ENCODE data around the gene NAPG. TPM values are rescaled to one million over a fixed set of nuclear protein-coding genes. Genes with fewer than 3 reads are reported as not detected.
"Not testable (repeated sequence)": the region's sequence is repeated elsewhere in the genome, so short reads cannot be mapped to it uniquely, and the experiment has no call there.

Gene NAPG
- total RNA-seq, 1 donor from 2014 or later, result 35.2 TPM

- H3K4me1 Mint-ChIP-seq (ENCODE audit: low read depth), result peaks cover 30% of the 10 kb centered on the region
- no peaks in the 10 kb centered on the region for H3K27me3 Mint-ChIP-seq (ENCODE audit: low read depth)
- intact Hi-C loops (cut with micrococcal nuclease), result no loop called here
These were observed 7.3 kb downstream of the NAPG start for GRCh38 chr18:10533111-10533510.

GRCh38 chr18:10536280-10536679 is 10.5 kb downstream of the NAPG start:
- Mint-ChIP-seq H3K27ac (no peak overlapping the region), H3K27me3 (ENCODE audit: low read depth) (no peaks in the 10 kb centered on the region), H3K4me3 (ENCODE audit: low read depth) (no peak overlapping the region), H3K9me3 (no peaks in the 10 kb centered on the region), H3K36me3 (ENCODE audit: low read depth) (peaks cover 65% of the 10 kb centered on the region), H3K4me1 (ENCODE audit: low read depth) (peaks cover 9% of the 10 kb centered on the region)
- intact Hi-C loops (cut with micrococcal nuclease), result no loop called here
- DNase-seq (ENCODE audit: low spot score), result no peak

More at GRCh38 chr18:10533111-10533510, 7.3 kb downstream of the NAPG start:
- H3K9me3 Mint-ChIP-seq, result no peaks in the 10 kb centered on the region
- no peak for DNase-seq (ENCODE audit: low spot score)
- H3K27ac Mint-ChIP-seq, result no peak overlapping the region
- H3K36me3 Mint-ChIP-seq (ENCODE audit: low read depth), result peaks cover 42% of the 10 kb centered on the region
- H3K4me3 Mint-ChIP-seq (ENCODE audit: low read depth), result no peak overlapping the region

- Mint-ChIP-seq H3K9me3 (no peaks in the 10 kb centered on the region), H3K27me3 (ENCODE audit: low read depth) (no peaks in the 10 kb centered on the region), H3K4me1 (ENCODE audit: low read depth) (peaks cover 7% of the 10 kb centered on the region), H3K27ac (no peak overlapping the region), H3K4me3 (ENCODE audit: low read depth) (no peak overlapping the region), H3K36me3 (ENCODE audit: low read depth) (peaks cover 72% of the 10 kb centered on the region)
- DNase-seq (ENCODE audit: low spot score), result no peak
- intact Hi-C loops (cut with micrococcal nuclease), result no loop called here
These were observed 11.9 kb downstream of the NAPG start for GRCh38 chr18:10537765-10538164.

GRCh38 chr18:10539124-10539523 is 13.3 kb downstream of the NAPG start:
- DNase-seq (ENCODE audit: low spot score); H3K4me1 Mint-ChIP-seq (ENCODE audit: low read depth); H3K9me3 Mint-ChIP-seq; H3K27me3 Mint-ChIP-seq (ENCODE audit: low read depth); H3K4me3 Mint-ChIP-seq (ENCODE audit: low read depth); intact Hi-C loops (cut with micrococcal nuclease): not testable (repeated sequence)
- H3K36me3 Mint-ChIP-seq (ENCODE audit: low read depth), result peaks cover 71% of the 10 kb centered on the region
- peak overlapping the region; percentile 26 for H3K27ac Mint-ChIP-seq

GRCh38 chr18:10543277-10543676 is 17.4 kb downstream of the NAPG start:
- peaks cover 82% of the 10 kb centered on the region for H3K36me3 Mint-ChIP-seq (ENCODE audit: low read depth)
- intact Hi-C loops (cut with micrococcal nuclease), result no loop called here

GRCh38 chr18:10544093-10544748 is 18.4 kb downstream of the NAPG start:
- no peak for DNase-seq (ENCODE audit: low spot score)
- Mint-ChIP-seq H3K4me1 (ENCODE audit: low read depth) (peaks cover 3% of the 10 kb centered on the region), H3K27me3 (ENCODE audit: low read depth) (no peaks in the 10 kb centered on the region), H3K36me3 (ENCODE audit: low read depth) (peaks cover 82% of the 10 kb centered on the region), H3K27ac (no peak overlapping the region), H3K4me3 (ENCODE audit: low read depth) (no peak overlapping the region), H3K9me3 (no peaks in the 10 kb centered on the region)
- intact Hi-C loops (cut with micrococcal nuclease), result no loop called here

More at GRCh38 chr18:10543277-10543676, 17.4 kb downstream of the NAPG start:
- Mint-ChIP-seq H3K27ac (peak overlapping the region; percentile 19), H3K4me1 (ENCODE audit: low read depth) (peaks cover 6% of the 10 kb centered on the region), H3K27me3 (ENCODE audit: low read depth) (no peaks in the 10 kb centered on the region), H3K4me3 (ENCODE audit: low read depth) (no peak overlapping the region), H3K9me3 (no peaks in the 10 kb centered on the region)
- DNase-seq (ENCODE audit: low spot score), result no peak

GRCh38 chr18:10546557-10547300 is 20.9 kb downstream of the NAPG start:
- peaks cover 3% of the 10 kb centered on the region for H3K4me1 Mint-ChIP-seq (ENCODE audit: low read depth)
- no peak overlapping the region for H3K4me3 Mint-ChIP-seq (ENCODE audit: low read depth)
- no peaks in the 10 kb centered on the region for H3K9me3 Mint-ChIP-seq
- H3K36me3 Mint-ChIP-seq (ENCODE audit: low read depth), result peaks cover 77% of the 10 kb centered on the region
- no peaks in the 10 kb centered on the region for H3K27me3 Mint-ChIP-seq (ENCODE audit: low read depth)
- DNase-seq (ENCODE audit: low spot score), result no peak
- intact Hi-C loops (cut with micrococcal nuclease), result no loop called here
- H3K27ac Mint-ChIP-seq, result no peak overlapping the region

GRCh38 chr18:10552226-10552625 is 26.4 kb downstream of the NAPG start:
- H3K9me3 Mint-ChIP-seq, result no peaks in the 10 kb centered on the region
- H3K27me3 Mint-ChIP-seq (ENCODE audit: low read depth), result no peaks in the 10 kb centered on the region
- peaks cover 77% of the 10 kb centered on the region for H3K36me3 Mint-ChIP-seq (ENCODE audit: low read depth)
- H3K4me1 Mint-ChIP-seq (ENCODE audit: low read depth), result no peaks in the 10 kb centered on the region
- DNase-seq (ENCODE audit: low spot score), result no peak
- intact Hi-C loops (cut with micrococcal nuclease), result loop anchor here (10.0 kb wide), 1 partner anchor 233 kb away; no protein-coding TSS in a partner anchor
- H3K27ac Mint-ChIP-seq, result no peak overlapping the region
- no peak overlapping the region for H3K4me3 Mint-ChIP-seq (ENCODE audit: low read depth)

- not testable (repeated sequence) for H3K9me3 Mint-ChIP-seq; H3K4me1 Mint-ChIP-seq (ENCODE audit: low read depth); DNase-seq (ENCODE audit: low spot score); H3K27me3 Mint-ChIP-seq (ENCODE audit: low read depth); H3K27ac Mint-ChIP-seq; H3K4me3 Mint-ChIP-seq (ENCODE audit: low read depth)
- intact Hi-C loops (cut with micrococcal nuclease), result loop anchor here (10.0 kb wide), 1 partner anchor 229 kb away; no protein-coding TSS in a partner anchor
- peaks cover 45% of the 10 kb centered on the region for H3K36me3 Mint-ChIP-seq (ENCODE audit: low read depth)
These were observed 30.4 kb downstream of the NAPG start for GRCh38 chr18:10556251-10556650.

GRCh38 chr18:10557085-10557677 is 31.4 kb downstream of the NAPG start:
- Mint-ChIP-seq H3K4me1 (ENCODE audit: low read depth) (peaks cover 6% of the 10 kb centered on the region), H3K4me3 (ENCODE audit: low read depth) (no peak overlapping the region), H3K27me3 (ENCODE audit: low read depth) (no peaks in the 10 kb centered on the region), H3K27ac (no peak overlapping the region), H3K9me3 (no peaks in the 10 kb centered on the region), H3K36me3 (ENCODE audit: low read depth) (peaks cover 36% of the 10 kb centered on the region)
- intact Hi-C loops (cut with micrococcal nuclease), result loop anchor here (10.0 kb wide), 1 partner anchor 228 kb away; no protein-coding TSS in a partner anchor
- DNase-seq (ENCODE audit: low spot score), result no peak

GRCh38 chr18:10558243-10558966 is 32.6 kb downstream of the NAPG start:
- no peak for DNase-seq (ENCODE audit: low spot score)
- Mint-ChIP-seq H3K27ac (no peak overlapping the region), H3K4me3 (ENCODE audit: low read depth) (no peak overlapping the region), H3K36me3 (ENCODE audit: low read depth) (peaks cover 26% of the 10 kb centered on the region), H3K4me1 (ENCODE audit: low read depth) (peaks cover 6% of the 10 kb centered on the region), H3K9me3 (no peaks in the 10 kb centered on the region), H3K27me3 (ENCODE audit: low read depth) (no peaks in the 10 kb centered on the region)
- intact Hi-C loops (cut with micrococcal nuclease), result loop anchor here (10.0 kb wide), 1 partner anchor 226 kb away; no protein-coding TSS in a partner anchor

- H3K27me3 Mint-ChIP-seq (ENCODE audit: low read depth), result no peaks in the 10 kb centered on the region
- intact Hi-C loops (cut with micrococcal nuclease), result loop anchor here (10.0 kb wide), 1 partner anchor 226 kb away; no protein-coding TSS in a partner anchor
- H3K4me1 Mint-ChIP-seq (ENCODE audit: low read depth), result peaks cover 6% of the 10 kb centered on the region
- H3K27ac Mint-ChIP-seq, result no peak overlapping the region
- H3K4me3 Mint-ChIP-seq (ENCODE audit: low read depth), result no peak overlapping the region
- DNase-seq (ENCODE audit: low spot score), result no peak
- no peaks in the 10 kb centered on the region for H3K9me3 Mint-ChIP-seq
- H3K36me3 Mint-ChIP-seq (ENCODE audit: low read depth), result peaks cover 26% of the 10 kb centered on the region
These were observed 33.1 kb downstream of the NAPG start for GRCh38 chr18:10558967-10559298.

Measured in activated T-helper 2 cell treated with anti-CD3 and anti-CD28 coated beads, Interferon-gamma antibody, Interleukin-2, Interleukin-4, amounts not matched to agents 10 μg/mL and 5 μg/mL and 100 μg/mL, durations not matched to agents 14 hours and 24 hours and 36 hours (primary cell).